PC-3 (cell line): ENCODE data around the gene PKDCC.

Experiments used
- CTCF ChIP-seq: fragments of 300-600 bp; sonication (generic); conservative IDR thresholded peaks from 2 replicates; pipeline ENCODE4 v1.5.1; 2017; ENCODE audit warnings: antibody characterized with exemption, low read depth, mild to moderate bottlenecking, low read length
- EZH2 ChIP-seq: fragments of 300-600 bp; sonication (generic); IDR thresholded peaks from one replicate; pipeline ENCODE4 v1.6.1; 2017; ENCODE audit warnings: antibody characterized with exemption, mild to moderate bottlenecking, low read length; ENCODE audit not compliant: unreplicated experiment

- TF ChIP-seq CTCF (no peak), EZH2 (no peak)
Measured at GRCh38 chr2:42091671-42092070, 43.9 kb downstream of the PKDCC start.
